GM19455 (cell line): ENCODE data around the gene INO80E.

ENCODE experiments used
- ATAC-seq: cut with Tn5 transposase; IDR thresholded peaks from one replicate; pipeline ENCODE4 v1.9.1; 2021; ENCODE audit not compliant: unreplicated experiment

INO80E gene

DNA sequence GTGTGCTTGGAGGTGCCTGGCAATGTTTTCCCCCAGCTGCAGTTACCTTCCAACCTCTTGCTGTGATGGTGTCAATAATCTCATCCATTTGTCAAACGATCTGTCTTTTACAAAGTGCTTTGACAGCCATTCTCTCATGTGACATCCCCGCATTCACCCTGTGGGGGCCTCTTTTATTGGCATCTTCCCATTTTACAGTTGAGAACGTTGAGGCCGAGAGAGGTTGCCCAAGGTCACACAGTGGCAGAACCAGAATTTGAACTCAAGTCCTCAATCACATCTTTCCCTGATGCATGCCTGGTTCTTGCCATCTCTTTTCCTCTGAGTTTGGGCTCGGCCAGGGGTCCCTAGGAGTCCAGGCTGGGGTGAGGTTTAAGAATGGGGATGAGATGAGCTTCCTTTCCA, 20.9 kb upstream of the INO80E start:
- ATAC-seq = no peak

GRCh38 chr16:29975811-29976511, 20.1 kb upstream of the INO80E start:
- no peak for ATAC-seq

DNA sequence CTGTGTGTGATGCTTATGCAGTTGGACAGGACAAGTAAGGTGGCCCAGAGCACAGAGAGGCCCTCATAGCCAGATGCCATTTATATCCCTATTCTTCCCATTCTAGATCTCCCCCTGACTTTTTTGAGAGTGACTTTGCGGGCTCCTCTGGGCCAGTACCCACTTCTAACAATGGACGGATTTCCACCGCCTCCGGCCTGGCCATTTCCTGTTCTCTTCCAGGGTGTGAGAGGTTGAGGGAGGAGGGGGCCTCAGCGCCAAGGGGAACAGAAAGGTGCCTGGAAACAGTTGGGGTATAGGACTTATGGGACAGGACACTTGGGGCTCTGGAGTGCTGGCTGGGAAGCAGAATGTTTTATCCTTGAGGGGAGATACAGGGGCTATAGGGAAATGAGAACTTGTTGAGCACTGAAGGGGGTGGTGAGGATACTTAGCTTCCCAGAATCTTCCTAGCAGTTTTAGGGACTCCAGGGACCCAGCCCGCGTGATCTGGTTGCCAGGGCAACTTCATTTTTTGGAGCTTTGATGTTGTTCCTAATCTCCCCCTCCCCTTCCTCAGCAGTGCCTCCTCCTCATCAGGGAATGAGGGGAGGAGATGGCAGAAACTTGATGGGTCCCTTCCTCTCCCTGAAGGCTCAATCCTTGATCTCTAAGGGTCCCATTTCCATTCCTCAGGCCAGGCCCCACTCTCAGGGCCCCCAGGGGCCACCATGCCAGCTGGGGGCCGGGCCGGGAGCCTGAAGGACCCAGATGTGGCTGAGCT, 18.8 kb upstream of the INO80E start:
- no peak for ATAC-seq

GRCh38 chr16:29978081-29978480, 18.0 kb upstream of the INO80E start:
- no peak for ATAC-seq

- no peak for ATAC-seq
Observed at GRCh38 chr16:29978564-29979270, 17.3 kb upstream of the INO80E start.

GRCh38 chr16:29982560-29983419, 13.3 kb upstream of the INO80E start:
- no peak for ATAC-seq

DNA sequence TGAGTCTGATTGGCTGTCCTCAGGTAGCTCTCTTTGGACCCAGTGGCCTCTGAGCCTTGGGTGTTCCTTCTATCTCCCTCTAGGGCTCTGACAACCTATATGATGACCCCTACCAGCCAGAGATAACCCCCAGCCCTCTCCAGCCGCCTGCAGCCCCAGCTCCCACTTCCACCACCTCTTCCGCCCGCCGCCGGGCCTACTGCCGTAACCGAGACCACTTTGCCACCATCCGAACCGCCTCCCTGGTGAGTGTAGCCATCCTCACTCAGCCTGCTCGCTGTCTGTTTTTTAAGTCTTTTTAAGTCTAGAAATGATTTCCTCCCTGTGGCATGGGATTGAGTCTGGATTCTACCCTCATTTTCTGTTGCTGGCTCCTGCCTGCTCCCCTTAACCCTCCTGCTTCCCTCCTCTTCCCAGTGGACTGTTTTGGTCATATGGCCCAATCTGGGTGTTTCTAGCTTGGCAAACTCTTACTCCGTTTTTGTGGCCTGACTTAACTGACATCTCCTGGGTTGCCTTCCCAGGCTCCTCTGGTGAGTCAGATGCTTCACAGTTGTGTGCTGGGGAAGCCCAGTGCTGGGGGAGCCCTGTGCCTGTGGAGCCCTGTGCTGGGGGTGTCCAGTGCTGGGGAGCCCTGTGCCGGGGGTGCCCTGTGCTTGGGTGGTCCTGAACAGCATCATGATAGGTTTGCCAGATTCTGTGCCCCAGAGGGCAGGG, 12.5 kb upstream of the INO80E start:
- ATAC-seq = no peak

GRCh38 chr16:29984137-29984763, 11.8 kb upstream of the INO80E start:
- no peak for ATAC-seq

DNA sequence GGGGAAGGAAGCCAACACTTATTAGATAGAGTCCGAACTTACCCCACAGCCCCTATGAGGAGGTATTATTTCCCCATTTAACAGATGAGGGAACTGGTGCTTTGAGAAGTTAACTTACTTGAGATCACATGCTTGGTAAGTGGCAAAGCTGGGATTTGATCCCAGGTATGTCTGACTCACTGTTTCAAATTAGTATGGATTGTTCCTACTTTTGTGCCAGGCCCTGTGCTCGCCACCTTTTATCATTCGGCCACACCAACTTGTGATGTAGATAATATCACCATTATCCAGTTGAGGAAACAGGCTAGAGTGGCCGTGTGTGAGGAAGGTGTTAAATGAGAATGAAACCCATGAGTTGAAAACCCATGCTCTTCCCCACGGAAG, 11.3 kb upstream of the INO80E start:
- ATAC-seq = no peak

DNA sequence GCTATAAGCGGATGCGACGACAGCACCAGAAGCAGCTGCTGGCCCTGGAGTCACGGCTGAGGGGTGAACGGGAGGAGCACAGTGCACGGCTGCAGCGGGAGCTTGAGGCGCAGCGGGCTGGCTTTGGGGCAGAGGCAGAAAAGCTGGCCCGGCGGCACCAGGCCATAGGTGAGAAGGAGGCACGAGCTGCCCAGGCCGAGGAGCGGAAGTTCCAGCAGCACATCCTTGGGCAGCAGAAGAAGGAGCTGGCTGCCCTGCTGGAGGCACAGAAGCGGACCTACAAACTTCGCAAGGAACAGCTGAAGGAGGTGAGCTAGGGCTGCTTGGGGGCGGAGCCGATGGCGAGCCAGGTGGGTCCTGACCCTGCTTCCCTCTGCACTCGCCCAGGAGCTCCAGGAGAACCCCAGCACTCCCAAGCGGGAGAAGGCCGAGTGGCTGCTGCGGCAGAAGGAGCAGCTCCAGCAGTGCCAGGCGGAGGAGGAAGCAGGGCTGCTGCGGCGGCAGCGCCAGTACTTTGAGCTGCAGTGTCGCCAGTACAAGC, 10.7 kb upstream of the INO80E start:
- ATAC-seq = no peak

- ATAC-seq = no peak
Observed at GRCh38 chr16:29986231-29986630, 9.8 kb upstream of the INO80E start.

GRCh38 chr16:29986931-29987330, 9.1 kb upstream of the INO80E start:
- no peak for ATAC-seq

DNA sequence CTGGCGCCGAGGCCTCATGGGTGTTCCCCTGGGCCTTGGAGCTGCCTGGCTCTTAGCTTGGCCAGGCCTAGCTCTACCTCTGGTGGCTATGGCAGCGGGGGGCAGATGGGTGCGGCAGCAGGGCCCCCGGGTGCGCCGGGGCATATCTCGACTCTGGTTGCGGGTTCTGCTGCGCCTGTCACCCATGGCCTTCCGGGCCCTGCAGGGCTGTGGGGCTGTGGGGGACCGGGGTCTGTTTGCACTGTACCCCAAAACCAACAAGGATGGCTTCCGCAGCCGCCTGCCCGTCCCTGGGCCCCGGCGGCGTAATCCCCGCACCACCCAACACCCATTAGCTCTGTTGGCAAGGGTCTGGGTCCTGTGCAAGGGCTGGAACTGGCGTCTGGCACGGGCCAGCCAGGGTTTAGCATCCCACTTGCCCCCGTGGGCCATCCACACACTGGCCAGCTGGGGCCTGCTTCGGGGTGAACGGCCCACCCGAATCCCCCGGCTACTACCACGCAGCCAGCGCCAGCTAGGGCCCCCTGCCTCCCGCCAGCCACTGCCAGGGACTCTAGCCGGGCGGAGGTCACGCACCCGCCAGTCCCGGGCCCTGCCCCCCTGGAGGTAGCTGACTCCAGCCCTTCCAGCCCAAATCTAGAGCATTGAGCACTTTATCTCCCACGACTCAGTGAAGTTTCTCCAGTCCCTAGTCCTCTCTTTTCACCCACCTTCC, 8.5 kb upstream of the INO80E start:
- no peak for ATAC-seq

DNA sequence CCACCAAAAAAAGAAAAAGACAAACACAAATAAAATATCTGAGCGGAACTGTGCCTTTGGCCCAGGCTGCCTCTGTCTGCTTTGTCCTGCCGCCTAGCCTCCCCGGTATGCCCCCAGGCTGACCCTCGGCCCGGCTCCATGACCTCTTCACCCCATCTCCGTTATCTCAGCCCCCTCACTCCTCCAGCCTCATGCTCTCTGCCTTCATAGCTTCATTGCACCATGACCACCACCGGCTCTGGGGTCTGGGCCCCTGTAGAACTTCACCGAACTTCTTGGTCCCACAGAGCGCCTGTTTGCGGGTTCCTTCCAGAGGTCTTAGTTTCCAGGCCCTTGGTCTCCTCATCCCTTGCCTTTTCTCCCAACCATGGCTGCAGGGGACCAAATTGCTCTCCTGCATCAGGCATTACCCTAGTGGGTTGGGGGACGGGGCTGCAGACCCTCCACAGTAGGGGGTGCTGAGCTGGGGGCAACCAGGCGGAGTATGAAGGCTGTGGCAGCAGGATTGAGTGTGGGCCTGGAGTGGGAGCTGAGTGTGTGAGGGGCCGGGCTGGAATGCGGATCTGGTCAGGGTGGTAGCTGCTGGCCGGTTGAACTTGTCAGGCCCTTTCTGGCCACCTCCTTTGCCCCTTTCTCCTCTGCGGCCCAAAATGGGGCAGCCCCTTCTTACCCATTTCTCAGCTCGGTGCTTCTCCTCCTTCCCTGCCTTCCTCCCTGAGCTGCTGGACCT, 7.5 kb upstream of the INO80E start:
- ATAC-seq = no peak

DNA sequence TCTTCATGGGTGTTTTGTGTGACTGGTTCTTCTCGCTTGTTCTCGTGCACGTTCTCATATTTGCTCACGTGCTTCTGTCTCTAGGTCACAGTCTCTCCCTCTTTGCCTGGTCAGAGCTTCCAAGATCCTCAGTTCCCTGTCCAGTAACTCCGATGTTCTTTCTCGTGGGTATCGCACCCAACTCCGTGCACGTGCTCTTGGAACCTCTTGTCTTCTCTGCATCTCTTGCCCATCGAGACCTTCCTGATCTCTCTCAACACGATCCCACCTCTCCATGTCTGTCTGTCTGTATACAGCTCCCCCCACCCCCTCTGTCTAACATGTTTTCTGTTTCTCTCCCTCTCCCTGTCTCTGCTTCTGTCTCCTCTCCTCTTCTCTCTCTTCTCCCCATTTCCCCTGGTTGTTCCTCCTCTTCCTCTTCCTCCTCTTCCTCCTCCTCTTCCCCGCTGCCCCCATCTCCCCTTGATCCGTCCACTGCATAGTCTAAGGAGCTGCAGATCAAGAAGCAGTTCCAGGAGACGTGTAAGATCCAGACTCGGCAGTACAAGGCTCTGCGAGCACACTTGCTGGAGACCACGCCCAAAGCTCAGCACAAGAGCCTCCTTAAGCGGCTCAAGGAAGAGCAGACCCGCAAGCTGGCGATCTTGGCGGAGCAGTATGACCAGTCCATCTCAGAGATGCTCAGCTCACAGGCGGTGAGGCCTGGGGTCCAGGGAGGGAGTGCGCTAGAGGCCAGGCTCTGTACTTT, 6.8 kb upstream of the INO80E start:
- no peak for ATAC-seq

- ATAC-seq = no peak
Observed at GRCh38 chr16:29990034-29990433, 6.0 kb upstream of the INO80E start.

DNA sequence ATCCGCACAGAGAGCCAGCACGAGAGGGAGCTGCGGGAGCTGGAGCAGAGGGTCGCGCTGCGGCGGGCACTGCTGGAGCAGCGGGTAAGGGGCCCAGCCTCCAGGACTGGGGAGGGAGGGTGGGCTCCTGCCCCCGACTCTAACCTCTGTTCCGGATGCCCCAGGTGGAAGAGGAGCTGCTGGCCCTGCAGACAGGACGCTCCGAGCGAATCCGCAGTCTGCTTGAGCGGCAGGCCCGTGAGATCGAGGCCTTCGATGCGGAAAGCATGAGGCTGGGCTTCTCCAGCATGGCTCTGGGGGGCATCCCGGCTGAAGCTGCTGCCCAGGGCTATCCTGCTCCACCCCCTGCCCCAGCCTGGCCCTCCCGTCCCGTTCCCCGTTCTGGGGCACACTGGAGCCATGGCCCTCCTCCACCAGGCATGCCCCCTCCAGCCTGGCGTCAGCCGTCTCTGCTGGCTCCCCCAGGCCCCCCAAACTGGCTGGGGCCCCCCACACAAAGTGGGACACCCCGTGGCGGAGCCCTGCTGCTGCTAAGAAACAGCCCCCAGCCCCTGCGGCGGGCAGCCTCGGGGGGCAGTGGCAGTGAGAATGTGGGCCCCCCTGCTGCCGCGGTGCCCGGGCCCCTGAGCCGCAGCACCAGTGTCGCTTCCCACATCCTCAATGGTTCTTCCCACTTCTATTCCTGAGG, 5.0 kb upstream of the INO80E start:
- ATAC-seq = no peak
